SKM-1 (cell line): ENCODE measurements around the gene CST9.
A peak's percentile ranks its signal among the peaks of the same experiment; 100 is the strongest.

Experiments
- DNase-seq: peaks from one replicate; lab custom pipeline; 2025; ENCODE audit not compliant: unreplicated experiment; lab: John Stamatoyannopoulos, UW

Gene CST9, protein sequence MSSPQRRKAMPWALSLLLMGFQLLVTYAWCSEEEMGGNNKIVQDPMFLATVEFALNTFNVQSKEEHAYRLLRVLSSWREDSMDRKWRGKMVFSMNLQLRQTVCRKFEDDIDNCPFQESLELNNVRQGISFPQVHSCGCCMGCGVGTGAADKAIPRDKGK

DNA sequence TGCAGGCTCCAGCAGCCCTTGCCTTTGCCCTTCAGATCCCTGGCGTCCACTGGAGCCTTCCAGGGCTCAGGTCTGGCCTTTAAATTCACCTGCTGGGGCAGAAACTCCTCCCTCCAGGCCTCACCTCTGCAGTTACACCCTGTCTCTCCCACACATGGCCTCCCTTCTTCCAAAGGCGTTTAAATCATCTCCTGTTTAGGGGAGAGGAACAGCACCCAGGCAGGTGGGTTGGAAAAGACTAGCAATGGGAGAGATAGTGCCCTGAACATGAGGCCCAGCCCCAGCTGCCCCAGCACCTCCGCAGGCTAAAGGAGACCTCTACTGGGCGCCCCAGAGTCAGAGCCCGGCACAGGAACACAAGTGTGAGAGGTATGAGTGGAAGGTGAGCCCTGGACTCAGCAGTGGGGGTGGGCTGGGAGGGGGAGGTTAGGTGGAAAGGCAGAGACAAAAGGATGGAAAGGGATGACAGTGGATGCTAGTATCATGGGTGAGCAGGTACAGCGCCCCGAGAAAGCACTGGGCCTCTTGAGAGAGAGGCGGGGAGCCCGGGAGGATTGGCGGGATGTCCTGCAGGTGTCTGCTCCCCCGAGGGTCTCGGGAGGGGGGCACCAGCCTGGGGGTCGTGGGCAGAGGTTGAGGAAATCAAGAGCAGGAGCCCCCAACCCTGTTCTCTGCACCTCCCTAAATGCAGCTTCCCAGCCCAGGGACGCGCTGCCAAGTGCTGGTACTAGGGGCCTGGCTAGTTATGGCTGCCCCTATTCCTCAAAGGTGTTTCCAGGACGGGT, at the start of gene CST9:
Gene CST9 (minus strand): TSS at position 51 of the 785 bp plus-strand sequence. CDS start 53 bp downstream, outside the sequence.
- DNase-seq, result no peak

DNA sequence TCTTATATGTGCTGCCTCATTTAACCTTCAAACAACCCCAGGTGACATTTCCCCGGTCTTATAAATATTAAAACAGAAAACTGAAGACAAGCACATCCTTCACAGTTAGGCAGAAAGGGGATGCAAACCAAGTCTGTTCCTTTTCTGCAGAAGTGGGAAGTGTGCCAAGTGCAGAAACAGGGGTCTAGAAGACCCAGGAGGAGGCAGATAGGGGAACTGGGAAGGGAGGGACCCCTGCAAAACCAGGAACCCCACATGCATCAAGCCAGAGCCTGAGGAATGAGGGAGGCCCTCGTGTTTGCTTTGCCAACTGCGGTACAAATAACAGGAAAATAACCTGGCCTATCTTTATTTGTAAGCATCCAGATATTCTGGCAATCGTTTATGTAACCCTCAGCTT, 49.0 kb upstream of the CST9 start:
- no peak for DNase-seq

DNA sequence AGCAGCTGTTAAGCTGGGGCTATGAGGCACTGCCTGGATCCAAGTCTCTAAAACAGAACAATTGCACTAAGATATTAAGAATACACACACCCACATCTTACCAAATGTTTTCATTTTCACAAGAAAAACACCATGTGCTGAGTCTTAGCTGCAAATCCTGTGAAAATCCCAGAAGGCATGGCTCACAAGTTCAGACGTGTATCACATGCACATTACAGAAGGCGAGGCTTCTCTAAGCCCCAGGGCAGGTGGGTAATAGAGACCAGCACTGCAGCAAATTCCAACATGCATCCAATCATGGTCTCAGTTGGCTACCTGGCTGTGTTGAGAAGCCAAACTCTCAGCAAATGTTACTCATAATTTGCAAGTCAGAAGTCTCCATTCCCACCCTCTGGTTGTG, 48.3 kb upstream of the CST9 start:
- DNase-seq, result no peak

DNA sequence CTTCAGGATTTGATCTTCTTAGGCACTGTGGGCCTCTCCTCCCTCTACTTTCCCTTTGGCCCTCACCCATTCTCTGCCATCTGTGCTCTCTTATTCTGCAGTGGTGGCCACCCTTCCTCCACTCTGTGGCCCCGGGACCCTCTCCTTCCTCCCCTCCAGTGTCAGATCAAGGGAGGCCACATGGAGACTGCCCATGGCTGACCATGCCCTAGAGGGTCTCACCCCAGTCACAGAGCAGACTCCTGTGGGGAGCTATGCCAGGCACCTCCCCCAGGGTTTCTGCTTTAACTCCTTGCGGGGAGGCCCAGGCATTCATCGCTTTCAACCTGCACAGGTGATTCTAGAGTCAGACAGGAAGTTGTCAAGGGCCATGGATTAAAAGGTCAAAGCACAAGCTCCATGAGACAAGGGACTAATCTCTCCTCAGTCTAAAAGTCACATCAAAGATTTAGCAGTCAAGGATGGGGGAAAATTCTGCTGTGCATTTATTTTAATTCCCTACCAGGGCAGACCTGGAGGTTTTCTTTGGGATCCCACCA, 47.8 kb upstream of the CST9 start:
- no peak for DNase-seq

DNA sequence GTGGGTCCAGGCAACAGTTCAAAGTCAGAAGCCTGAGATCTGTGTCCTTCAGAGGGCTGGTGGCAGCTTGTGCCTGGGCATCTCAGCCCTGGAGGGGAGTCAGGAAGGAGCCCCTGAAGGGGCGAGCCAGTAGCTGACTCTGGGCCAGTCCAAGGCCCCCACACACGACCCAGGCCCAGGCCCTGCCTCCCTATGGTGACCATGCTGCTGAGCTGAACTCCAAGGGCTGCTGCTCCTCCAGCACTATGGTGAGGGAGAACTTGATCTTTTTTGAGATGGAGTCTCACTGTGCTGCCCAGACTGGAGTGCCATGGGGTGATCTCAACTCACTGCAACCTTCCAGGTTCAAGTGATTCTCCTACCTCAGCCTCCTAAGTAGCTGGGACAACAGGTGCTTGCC, 47.2 kb upstream of the CST9 start:
- no peak for DNase-seq

DNA sequence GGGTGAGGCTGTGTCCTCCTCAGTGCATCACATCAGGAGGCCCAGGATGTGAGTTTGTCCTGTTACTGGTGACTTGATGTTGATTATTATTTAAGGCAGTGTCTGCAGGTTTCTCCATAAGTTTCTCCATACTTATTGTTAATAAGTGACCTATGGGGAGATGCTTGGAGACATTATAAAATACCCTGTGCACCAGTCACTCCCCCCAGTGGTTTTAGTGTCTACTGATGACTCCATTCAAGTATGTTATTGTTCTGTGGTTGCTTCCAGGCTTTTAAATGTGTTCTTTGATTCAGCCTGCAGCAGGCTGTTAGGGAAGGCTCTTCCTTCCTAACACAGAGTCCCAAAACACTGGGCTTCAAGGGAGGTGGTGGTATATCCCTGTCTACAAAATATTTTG, 46.7 kb upstream of the CST9 start:
- no peak for DNase-seq

DNA sequence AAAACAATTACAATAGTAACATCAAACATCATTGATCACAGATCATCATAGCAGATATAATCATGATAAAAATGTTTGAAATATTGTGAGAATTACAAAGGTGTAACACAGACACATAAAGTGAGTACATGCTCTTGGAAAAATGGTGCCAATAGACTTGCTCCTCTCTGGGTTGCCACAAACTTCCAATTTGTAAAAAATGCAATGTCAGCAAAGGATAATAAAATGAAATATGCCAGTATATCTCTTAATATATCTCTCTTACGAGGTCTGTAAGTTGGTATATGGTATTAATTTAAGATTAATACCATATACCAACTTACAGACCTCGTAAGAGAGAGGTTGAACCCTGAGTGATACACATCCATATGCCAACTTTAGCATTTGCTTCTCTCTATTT, 45.4 kb upstream of the CST9 start:
- no peak for DNase-seq

DNA sequence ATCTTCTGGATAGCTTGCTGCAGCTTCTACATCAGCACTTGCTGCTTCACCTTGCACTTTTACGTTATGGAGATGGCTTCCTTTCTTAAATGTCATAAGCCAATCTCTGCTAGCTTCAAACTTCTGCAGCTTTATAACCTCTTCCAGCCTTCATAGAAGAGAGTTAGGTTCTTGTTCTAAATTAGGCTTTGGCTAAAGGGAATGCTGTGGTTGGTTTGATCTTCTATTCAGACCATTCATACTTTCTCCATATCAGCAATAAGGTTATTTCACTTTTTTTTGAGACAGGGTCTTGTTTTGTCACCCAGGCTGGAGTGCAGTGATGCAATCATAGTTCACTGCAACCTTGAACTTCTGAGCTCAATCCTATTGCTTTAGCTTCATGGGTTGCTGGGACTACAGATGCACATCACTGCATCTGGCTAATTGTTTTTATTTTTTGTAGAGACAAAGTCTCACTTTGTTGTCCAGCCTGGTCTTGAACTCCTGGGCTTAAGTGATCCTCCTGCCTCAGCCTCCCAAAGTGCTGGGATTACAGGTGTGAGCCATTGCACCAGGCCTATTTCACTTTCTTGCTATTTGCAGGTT, 44.2 kb upstream of the CST9 start:
- DNase-seq, result no peak

DNA sequence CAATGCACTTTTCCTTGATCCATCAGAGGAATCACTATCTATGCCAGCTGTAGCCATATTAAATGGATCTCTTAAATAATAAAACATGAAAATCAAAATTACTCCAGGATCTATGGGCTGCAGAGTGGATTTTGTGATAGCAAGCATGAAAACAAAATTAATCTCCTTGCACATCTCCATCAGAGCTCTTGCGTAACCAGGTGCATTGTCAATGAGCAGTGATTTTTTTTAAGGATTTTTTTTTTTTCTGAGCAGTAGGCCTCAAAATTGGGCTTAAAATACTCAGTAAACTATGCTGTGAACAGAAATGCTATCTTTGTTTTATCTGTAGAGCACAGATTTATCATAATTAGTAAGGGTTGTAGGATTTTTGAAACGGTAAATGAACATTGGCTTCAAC, 43.5 kb upstream of the CST9 start:
- DNase-seq, result no peak

DNA sequence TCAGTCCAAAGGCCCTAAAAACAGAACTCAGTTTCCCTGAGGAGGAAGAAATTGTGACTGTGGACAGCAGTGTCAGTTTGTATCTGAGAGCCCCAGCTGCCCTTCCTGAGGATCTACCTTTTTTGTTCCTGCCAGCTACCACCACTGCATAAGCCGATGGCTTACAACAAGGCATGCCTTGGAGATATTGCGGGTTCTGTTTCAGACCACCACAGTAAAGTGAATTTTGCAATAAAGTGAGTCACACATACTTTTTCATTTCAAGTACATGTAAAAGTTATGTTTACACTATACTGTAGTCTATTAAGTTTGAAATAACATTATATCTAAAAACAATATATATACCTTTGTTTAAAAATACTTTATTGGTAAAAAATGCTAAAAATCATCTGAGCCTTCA, 41.6 kb upstream of the CST9 start:
- DNase-seq, result peak; percentile 38

DNA sequence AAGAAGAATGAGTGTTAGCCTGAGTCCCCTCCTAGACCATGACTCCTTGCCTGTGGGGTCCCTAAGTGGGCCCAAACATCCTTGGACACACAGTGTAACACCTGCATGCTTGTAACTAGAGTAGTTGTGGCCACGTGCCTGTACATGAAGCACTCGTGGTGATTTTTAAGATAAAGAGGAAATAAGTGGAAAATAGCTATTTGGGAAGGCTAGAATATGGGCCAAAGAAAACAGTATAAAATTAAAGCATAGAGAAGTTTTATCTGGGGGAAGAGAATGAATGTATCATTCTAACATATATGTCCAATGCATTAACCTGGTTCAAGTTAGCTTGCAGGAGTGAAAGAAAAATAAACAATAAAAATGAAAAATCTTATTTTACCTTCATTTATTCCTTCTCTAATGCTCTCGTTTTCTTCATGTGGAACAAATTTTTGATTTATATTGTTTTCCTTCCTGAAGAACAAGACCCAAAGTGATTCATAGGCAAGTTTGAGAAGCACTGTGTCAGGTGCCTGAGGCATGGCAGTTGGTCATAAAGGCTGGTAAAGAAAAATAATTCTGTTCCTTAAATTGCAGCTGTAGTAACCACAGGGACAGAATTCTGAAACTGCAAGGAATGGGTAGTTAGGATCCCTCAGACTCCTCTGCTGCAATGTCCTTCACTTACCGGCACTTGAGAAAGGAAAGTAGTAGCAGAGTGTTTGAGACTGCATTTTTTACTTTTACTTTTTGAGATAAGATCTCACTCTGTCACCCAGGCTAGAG, 40.6 kb upstream of the CST9 start:
- DNase-seq, result no peak

DNA sequence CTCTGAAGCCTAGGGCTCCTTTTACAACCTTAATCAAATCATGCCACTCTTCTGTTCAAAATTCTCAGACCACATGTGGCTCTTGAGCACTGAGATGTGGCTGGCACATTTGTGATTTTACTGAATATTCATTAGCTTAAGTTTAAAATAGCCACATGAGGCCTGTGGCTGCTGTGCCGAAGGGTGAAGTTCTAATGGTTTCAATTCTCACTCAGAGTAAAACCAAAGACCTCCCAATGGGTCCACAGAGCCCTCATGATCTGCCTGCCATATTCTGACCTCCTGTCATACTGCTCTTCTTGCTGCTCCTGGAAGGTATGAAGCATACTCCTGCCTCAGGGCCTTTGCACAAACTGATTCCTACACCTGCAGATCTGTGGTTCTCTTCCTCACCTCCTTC, 39.9 kb upstream of the CST9 start:
- no peak for DNase-seq

DNA sequence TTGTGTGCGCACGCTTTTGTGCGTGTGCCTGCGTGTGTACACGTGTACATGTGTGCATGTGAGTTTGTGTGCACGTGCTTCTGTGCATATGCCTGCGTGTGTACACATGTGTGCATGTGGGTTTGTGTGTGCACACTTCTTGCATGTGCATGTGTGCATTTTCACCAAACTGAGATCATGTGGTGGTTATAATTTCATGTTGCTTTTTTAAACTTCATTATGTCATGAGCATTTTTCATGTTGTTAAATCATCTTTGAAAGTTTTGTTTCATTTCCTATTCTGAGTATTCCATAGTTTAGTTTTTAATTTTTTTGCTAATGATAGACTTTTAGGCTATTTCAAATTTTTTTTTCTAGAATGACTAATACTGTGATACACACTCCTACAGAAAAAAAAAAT, 38.4 kb upstream of the CST9 start:
- DNase-seq, result no peak

DNA sequence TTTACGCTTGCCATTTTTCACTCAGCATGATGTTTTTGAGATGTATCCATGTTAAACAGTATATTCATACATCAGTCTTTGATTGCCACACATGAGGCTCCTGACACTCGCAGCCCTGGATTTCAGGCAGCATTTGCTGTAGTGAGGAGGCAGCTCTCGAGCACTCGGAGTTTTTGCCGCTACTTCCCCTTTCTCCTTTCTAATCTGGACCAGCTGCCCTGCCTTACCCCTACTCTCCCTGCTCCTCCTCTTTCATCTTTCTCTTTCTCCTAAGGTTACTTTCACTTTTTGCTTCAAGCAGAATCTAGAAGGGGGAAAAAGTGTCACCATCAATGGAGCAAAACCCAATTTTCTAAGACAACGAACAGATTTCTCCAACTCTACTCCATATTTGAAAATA, 37.9 kb upstream of the CST9 start:
- peak; percentile 76 for DNase-seq

DNA sequence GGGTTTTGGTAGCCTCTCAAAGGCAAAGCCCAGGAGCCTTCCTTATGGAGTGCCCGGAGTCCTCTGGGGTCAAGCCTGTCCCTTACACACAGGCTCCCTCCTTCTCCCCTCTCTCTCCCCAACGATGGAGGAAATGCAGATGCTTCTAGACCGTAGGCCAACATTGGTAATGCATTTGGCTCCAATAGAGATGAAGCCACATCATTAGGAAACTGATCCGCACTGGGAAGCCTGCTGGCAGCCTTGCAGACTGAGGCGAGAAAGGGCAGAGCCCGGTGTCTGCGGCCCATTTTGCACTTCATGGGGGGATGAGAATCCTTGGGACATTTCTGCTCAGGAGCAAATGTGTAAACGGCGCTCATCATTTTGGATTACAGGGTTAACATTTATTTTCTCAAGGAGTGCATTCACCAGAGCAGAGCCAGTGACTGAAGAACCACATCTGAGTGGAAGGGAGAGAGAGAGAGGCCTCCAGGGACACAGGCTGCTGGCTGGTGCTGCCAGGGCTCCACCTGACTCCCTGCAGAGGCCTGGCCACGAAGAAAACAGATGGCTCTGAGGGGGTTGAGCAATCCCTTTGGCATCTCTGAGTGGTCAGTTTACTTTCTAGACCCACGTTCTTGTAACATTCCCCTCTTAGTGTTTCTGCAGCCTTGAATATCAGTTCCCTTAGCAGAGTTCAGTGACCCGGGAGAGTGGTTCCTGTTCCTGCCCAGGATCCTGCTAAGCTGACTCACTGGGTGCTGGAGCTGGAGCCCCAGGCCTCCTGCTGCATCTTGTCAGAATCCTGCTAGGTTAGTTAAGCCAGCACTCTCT, 36.4 kb upstream of the CST9 start:
- peak; percentile 40 for DNase-seq

DNA sequence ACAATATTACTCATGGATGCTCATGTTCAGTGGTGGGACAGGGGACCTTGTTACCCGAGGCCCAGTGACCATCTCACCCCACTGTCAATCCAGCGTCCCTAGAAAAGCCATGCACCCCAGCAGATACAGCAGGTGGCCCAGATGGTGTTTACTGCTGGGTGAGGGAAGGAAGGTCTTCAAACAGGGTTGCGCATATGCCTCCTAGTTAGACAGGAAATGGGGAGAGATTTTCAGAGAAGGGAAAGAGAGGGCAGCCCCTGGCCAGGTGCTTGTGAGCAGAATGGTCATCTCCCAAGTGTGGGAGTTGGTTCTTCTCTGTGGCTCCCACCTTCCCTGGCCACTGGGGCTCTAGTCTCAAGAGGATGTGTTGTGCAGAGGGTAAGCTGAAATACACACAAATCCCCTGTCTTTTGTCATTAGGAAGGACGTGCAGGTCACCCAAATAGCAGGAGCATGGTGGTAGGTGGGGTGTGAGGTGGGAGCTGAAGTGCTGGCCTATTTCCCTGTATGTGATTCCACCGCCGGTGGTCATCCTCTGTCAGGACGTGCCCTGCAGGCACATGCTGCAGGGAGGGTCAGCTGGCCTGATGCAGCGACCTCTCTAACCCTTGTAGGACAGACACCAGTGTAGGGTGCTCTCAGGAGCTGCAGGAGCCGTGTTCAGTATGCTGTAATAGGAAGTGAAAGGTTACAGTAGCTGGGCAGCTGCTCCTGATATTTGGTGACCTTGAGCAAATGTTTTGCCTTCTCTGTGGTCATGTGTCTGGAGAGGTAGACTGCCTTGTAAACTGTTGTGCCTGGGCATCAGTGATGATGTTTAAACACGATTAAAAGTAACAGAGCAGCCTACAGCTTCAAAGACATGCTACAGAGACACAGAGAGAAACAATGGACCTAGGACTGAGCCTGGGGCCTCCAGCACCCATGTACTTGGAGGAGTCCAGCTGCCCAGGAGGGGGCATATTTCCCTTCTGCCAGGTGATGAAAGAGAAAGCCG, 35.3 kb upstream of the CST9 start:
- DNase-seq, result no peak

DNA sequence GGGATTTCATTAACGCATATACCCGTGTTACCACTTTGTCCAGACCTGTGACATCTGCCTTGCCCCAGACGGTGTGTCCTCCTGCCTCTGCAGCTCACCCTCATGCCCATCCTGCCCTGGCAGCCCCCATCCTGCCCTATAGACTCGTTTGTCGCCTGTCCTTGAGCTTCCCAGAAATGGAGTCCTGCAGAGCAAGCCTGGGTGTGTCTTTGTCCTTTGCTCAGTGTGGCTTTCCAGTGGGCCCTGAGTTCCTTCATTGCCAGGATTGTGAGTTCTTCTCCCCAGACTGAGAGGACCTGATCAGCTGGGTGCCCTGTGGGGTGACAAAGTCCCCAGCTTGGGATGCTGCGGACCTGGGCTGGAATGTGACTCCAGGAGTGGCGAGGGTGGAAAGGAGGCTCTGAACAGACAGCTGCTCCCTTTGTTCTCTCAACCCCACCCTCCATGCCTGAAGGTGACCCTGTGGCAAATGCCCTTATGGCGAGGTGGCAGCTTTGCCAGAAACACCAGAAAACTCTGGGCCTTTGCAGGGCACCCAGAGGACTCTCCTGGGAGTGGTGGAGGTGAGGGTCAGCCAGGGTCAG, 34.4 kb upstream of the CST9 start:
- no peak for DNase-seq

DNA sequence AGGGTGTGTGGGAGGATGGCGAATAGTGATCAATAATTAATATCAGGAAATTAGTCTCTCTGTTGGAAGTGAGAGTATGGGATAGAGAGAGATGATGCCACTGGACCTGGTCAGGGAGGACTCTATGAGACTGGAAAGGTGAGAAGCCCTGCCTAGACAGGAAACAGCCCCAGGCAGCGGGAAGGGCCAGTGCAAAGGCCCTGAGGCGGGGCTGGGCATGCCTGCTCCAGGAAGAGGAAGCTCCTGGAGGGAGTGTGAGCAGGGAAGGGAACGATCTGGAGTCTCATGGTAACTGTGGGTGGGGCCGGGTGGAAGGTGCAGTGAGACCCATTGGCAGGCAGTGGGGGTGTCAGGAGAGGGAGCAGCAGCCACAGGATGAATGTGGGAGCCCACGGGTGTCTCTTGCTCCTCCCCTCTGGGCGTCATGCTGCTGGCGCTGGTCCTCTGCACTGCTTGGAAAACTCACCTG, 33.8 kb upstream of the CST9 start:
- DNase-seq, result no peak

DNA sequence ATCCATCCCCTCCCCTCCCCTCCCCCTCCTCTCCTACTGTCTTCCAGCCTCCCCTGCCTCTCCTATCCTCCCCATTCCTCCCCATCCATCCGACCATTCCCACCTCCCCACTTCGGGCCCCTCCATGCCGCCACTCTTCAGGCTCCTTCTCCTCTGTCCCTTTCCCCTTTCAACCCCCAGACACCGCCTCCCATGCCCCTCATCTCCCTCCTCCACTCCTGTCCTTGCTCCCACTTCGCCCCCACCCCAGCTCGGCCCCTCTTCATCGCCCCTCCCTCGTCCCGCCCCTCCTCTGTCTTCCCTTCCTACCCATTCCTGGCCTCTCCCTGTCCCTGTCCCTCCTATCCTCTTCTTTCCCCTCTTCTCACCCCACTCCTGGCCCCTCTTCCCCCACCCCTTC, 32.6 kb upstream of the CST9 start:
- DNase-seq, result no peak
